Measurements from ENCODE around the gene DNAI1. TPM values are rescaled to one million over a fixed set of nuclear protein-coding genes. Genes with fewer than 3 reads are reported as not detected.
A peak's percentile ranks its signal among the peaks of the same experiment; 100 is the strongest.
"Not testable (repeated sequence)": the region's sequence is repeated elsewhere in the genome, so short reads cannot be mapped to it uniquely, and the experiment has no call there.

DNAI1 gene
- total and polyA plus RNA-seq, 12 donors: 0.09 to 0.28 (median 0.18) TPM; not detected in 9

- peak in 1 of 8 donors; percentile 1 for ATAC-seq
- 16% methylated on average over 31 of the region's 31 CpGs for WGBS, 2 donors
- Histone ChIP-seq H3K27ac (no peak overlapping the region), H3K9me3 (no peaks in the 10 kb centered on the region), H3K4me1 (peaks cover 0 to 10% (median 8%) of the 10 kb centered on the region in 9 donors), H3K4me3 (peak overlapping the region in 9 of 10 donors; percentile 43 to 55 (median 48)), H3K27me3 (peaks cover 0 to 25% (median 0%) of the 10 kb centered on the region in 7 donors), H3K36me3 (no peaks in the 10 kb centered on the region)
- DNase-seq: no peak
- intact Hi-C loops (cut with DNase I): loop anchor here in 1 of 10 donors (2.0 kb wide), 1 partner anchor 63 kb away; the partner anchor contains the start of genes DNAI1 and FAM219A
- TF ChIP-seq, protein P1, sequence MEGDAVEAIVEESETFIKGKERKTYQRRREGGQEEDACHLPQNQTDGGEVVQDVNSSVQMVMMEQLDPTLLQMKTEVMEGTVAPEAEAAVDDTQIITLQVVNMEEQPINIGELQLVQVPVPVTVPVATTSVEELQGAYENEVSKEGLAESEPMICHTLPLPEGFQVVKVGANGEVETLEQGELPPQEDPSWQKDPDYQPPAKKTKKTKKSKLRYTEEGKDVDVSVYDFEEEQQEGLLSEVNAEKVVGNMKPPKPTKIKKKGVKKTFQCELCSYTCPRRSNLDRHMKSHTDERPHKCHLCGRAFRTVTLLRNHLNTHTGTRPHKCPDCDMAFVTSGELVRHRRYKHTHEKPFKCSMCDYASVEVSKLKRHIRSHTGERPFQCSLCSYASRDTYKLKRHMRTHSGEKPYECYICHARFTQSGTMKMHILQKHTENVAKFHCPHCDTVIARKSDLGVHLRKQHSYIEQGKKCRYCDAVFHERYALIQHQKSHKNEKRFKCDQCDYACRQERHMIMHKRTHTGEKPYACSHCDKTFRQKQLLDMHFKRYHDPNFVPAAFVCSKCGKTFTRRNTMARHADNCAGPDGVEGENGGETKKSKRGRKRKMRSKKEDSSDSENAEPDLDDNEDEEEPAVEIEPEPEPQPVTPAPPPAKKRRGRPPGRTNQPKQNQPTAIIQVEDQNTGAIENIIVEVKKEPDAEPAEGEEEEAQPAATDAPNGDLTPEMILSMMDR (IDR thresholded peaks at IDR 0.05): no peak
Measured at GRCh38 chr9:34522091-34522887, 63.7 kb downstream of the DNAI1 start.

DNA sequence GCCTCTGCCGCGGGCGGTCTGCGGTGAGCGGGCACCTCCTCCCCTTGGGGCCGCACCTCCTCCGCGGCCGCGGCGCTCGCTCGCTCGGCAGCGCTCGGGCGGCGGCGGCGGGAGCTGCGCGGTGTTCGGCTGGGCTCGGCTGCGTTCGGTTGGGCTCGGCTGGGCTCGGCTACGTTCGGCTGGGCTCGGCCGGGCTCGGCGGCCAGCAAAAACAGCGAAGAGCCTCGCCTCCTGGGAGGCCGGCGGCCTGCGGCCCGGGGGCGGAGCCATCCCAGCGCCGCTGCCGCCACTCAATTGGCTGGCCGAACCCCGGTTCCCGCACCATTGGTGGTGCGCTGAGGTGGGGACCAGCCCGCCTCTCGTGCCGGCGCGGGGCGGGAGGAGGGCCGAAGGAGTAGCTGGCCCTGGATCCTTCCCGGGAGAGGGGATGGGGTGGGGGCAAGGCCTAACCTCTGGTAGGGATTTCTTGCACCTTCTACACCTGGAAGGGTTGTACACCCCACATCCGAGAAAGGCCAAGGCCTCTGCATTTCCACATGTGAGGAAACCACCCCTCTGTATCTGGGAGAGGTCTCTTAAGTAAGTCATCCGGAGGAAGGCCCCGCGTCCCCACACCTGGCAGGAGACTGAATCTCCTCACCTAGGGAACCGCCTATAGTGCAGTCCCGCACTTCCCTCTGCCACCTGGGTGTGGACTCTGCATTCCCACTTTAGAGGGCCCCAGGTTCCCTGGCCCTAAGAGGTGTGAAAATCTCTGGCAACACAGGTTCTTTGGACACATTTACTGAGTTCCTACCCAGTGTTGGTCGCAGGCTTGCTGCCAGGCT lies 64.6 kb downstream of the DNAI1 start, which contains the start of gene ENHO:
Gene ENHO, minus strand, starts transcription at position 20 of the 827 bp plus-strand sequence. CDS start 1,295 bp downstream, outside the sequence.
- Histone ChIP-seq H3K36me3 (no peaks in the 10 kb centered on the region), H3K27me3 (peaks cover 0 to 25% (median 0%) of the 10 kb centered on the region in 7 donors), H3K27ac (no peak within 1 kb of the TSS), H3K4me3 (peak within 1 kb of the TSS in 9 of 10 donors; percentile 43 to 55 (median 48)), H3K9me3 (no peaks in the 10 kb centered on the region), H3K4me1 (peaks cover 0 to 10% (median 8%) of the 10 kb centered on the region in 9 donors)
- TF ChIP-seq, protein P1 (IDR thresholded peaks at IDR 0.05): peak in 1 of 9 donors; percentile 11
- 5% methylated on average over 62 to 63 of the region's 63 CpGs for WGBS, 2 donors
- DNase-seq: peak; percentile 84 to 91
- ATAC-seq: peak; percentile 97 to 99 (median 98)
- intact Hi-C loops (cut with DNase I): loop anchor here in 1 of 10 donors (2.0 kb wide), 1 partner anchor 64 kb away; the partner anchor contains the start of genes DNAI1 and FAM219A

GRCh38 chr9:34524349-34524748 lies 65.7 kb downstream of the DNAI1 start:
- Histone ChIP-seq H3K4me3 (no peak overlapping the region), H3K9me3 (no peaks in the 10 kb centered on the region), H3K4me1 (peaks cover 0 to 10% (median 8%) of the 10 kb centered on the region in 9 donors), H3K36me3 (no peaks in the 10 kb centered on the region), H3K27ac (no peak overlapping the region), H3K27me3 (peaks cover 0 to 25% (median 0%) of the 10 kb centered on the region in 7 donors)
- intact Hi-C loops (cut with DNase I): no loop called here
- no peak for DNase-seq
- no peak for ATAC-seq
- TF ChIP-seq, protein P1 (IDR thresholded peaks at IDR 0.05): no peak
- 88 to 95% methylated on average over 3 of the region's 3 CpGs for WGBS, 2 donors

- H3K36me3 ChIP-seq: no peaks in the 10 kb centered on the region
- H3K27ac ChIP-seq: no peak overlapping the region
- peaks cover 0 to 10% (median 8%) of the 10 kb centered on the region in 9 donors for H3K4me1 ChIP-seq
- TF ChIP-seq, protein P1 (IDR thresholded peaks at IDR 0.05): no peak
- intact Hi-C loops (cut with DNase I): no loop called here
- peaks cover 0 to 26% (median 0%) of the 10 kb centered on the region in 7 donors for H3K27me3 ChIP-seq
- DNase-seq (no peak), ATAC-seq (no peak)
- no peaks in the 10 kb centered on the region for H3K9me3 ChIP-seq
- no peak overlapping the region for H3K4me3 ChIP-seq
- 73 to 77% methylated on average over 2 of the region's 2 CpGs for WGBS, 2 donors
Measured at GRCh38 chr9:34526026-34526425, 67.4 kb downstream of the DNAI1 start.

- intact Hi-C loops (cut with DNase I); H3K4me3 ChIP-seq; H3K27ac ChIP-seq; H3K4me1 ChIP-seq; H3K36me3 ChIP-seq; DNase-seq; H3K9me3 ChIP-seq; ATAC-seq: not testable (repeated sequence)
- peaks cover 0 to 42% (median 23%) of the 10 kb centered on the region in 7 donors for H3K27me3 ChIP-seq
- WGBS, 2 donors: 91 to 94% methylated on average over 7 of the region's 8 CpGs
Measured at GRCh38 chr9:34532041-34532440, 73.4 kb downstream of the DNAI1 start.

All from heart right ventricle (tissue), 16 donors.